Activated CD8-positive, alpha-beta memory T cell treated with anti-CD3 and anti-CD28 coated beads, Interleukin-2, amount 50 U/mL, for 1 hour (primary cell): ENCODE results near the gene GRIK3.

Experiments
- DNase-seq: peaks from one replicate; pipeline ENCODE4 v3.0.0-alpha.2; 2020; ENCODE audit errors: extremely low read depth

Gene GRIK3

DNA sequence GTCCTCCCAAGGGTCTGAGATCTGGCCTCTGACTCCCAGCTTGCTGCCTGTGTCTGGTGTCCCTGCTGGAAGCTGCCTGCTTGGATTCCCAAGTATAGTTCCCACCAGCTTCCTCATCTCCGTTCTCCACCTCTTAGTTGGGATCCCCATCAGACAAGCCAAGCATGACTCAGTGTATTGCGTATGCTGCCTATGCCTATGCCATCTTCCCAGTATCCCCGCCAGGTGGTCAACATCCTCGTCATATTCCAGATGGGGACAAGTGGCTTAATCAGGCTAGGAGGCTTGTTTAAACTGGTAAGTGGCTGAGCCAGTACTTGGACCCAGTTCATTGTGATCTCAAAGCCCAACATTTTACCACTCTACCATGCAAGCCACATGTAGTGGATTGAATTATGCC lies 204.4 kb downstream of the GRIK3 start:
- DNase-seq = no peak

DNA sequence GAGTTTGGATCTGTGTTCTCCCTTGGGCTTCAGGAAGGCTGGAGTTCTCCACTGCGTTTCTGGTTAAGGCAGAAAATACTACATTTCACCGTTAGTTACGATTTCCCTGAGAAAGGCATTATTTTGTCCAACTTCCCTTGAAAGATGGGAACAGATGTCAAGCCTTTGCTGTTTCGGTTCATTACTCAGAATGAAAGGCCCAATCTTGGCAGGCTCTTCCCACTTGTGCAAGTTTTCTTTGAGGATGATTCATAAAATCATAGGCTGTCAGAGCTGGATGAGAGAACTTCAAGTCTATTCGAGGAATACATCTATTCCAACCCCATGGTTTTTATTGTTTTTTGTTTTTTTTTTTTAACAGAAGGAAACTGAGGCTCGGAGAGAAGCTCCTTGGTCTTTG lies 205.2 kb downstream of the GRIK3 start:
- no peak for DNase-seq

DNA sequence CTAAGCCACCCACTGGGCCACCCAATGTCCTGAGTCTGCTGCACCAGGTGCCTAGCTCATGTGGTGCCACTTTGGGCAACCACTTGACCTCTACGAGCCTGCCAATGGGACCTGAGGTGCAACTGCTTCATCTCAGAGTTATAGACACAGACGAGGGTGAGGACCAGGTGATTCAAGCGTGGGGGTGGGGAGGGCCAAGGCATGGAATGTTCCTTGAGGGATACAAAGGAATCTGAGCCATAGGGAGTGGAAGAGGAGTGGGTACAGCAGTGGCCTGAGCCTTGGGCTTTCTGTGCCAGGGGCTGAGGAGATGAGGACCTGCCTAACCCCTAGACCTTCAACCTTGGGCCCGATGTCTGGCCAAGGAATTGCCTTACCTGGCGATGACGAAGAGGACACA lies 209.1 kb downstream of the GRIK3 start:
- no peak for DNase-seq

DNA sequence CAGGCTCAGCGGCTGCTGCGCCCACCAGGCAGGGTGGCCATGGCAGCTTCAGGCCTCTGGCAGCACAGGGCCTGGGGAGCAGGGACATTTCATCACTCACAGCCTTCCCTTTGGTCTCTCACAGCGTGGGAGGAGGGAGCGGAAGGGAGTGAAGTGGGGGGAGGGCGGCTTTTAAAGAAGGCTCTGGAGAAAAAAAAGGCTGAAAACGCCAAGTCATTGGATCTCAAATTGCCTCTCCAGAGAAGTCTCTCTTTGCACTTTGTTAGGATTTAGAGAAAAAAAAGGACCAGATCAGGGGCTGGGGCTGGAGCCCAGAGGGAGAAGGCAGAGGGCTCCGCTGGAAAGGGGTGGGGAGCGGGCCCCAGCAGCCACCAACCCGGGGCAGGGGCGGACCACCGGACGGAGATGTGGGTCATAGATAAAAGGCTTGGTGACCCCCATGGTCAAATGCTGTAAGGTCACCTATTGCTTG lies 209.9 kb downstream of the GRIK3 start:
- DNase-seq = no peak

DNA sequence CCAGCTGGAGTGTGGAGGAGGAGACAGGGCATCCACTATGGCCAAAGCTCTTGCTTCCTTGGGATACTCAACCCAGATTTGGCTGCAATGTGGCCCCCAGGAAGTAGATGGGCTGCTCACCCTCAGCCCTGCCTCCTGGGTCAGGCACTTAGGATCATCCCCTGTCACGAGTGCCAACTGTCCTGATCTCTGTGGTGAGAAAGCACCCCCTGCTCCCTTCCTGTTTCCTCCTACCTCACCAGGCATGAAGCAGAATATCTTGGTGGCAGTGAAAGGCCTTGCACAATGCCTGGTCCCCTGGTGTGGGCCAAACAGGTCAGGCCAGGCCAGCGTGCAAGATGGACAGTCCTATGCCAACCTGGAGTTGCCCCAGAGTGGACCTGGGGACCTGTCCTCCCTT lies 211.7 kb downstream of the GRIK3 start:
- DNase-seq = no peak

DNA sequence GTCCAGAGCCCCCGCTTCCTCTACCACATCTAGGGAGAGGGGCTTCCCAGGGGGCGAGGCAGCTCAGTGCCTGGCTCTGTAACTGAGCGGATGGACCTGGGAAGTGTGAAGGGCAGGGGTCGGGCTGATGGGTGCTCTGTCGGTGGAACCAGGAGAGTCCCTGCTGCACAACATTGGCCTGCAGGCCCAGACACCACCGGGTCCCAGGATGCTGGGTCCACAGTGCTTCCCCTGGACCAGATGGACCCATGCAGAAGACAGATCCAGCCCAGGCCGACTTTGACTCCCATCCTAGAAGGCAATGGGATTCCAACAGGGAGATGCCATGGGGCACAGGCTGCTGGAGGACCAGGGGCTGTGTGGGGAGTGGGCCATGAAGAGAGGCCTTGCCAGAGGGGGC lies 212.9 kb downstream of the GRIK3 start:
- DNase-seq = no peak

DNA sequence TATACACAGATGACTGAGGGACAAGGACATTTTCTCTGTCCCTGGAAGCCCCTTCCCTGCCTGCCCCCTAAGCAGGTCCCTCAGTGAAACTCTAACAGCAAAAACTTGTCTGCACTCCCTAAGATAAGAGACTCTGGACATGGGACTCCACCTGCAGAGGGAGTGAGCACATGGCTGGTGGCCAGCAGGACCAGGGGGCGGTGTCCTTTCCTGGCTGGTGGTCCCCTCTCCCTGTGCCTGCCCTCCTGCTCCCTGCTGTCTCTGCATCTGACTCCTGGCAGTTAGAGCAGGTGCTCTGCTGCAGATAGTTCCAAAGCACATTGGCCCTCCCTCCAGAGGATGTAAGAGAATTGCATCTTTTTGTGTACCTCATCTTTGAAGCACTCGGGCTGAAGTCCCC lies 215.5 kb downstream of the GRIK3 start:
- DNase-seq = no peak

DNA sequence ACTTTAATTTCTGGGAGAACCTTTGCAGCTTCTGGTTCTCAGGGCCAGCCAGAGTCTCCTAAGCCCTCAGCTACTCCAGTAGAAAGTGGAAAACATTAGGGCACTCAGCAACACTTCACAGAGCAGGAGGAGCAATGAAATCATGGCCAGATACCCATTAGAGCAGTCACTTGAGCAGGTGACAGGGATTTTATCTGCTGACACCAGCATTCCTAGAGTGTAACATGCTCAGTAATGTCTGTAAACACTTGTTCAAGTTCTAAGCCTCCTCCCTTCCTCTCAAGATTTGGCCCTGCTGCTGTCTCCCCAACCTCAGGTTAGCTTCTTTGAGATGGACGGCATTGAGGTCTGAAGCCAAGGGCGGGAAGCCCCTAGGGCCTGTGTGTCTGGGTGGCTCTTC lies 218.0 kb downstream of the GRIK3 start:
- DNase-seq = no peak

DNA sequence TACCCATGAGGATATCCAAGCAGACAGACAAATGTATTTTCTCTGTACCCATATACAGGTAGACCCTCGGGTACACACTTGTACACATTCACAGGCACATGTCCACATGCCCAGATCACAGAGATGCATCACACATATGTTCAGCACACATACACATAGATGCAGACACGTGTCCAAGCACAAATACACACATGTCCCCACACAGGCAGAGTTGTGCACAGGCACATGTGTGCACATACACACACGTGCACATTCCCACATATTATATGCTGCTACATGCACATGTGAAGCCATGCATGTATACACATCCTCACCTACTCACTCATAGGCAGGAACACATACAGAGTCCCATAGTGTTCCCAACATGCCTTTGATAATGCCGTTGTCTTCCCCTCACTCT lies 219.5 kb downstream of the GRIK3 start:
- DNase-seq = no peak

DNA sequence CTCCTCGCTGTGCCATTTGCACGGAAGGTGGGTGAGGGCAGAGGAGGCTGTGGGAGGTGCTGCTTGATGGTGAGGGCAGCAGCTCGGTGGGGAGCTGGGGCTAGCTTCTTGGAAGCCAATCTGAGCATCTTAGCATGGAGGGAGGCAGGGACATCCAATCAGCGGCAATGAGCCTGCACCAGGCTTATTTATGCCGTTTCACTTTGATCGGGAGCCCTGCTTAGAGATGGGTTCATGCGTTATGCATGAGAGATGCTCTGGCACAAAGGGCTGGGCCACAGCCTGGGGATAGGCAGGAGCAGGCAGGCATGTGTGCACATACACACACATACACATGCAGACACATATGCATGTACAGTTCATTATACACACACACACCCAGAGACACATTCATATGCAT lies 220.2 kb downstream of the GRIK3 start:
- no peak for DNase-seq

DNA sequence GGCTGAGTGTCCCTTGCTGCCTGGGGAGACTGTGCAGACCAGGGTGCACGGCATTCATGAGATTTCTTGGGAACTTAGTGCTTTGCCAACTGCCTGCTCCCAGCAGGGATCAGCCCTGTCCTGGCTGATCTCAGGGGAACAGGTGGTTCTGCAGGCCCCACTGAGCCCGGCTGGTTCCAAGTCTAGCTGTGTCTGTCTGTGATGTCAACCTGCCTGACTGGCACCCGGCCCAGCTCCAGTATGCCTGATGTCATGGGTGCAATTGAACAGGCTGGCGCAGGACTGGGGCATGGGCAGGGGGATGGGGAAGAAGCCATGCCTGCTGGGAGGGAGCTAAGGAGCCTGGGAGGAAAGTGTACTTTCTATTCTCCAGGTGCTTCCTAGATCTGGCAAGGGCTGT lies 227.1 kb downstream of the GRIK3 start:
- no peak for DNase-seq

DNA sequence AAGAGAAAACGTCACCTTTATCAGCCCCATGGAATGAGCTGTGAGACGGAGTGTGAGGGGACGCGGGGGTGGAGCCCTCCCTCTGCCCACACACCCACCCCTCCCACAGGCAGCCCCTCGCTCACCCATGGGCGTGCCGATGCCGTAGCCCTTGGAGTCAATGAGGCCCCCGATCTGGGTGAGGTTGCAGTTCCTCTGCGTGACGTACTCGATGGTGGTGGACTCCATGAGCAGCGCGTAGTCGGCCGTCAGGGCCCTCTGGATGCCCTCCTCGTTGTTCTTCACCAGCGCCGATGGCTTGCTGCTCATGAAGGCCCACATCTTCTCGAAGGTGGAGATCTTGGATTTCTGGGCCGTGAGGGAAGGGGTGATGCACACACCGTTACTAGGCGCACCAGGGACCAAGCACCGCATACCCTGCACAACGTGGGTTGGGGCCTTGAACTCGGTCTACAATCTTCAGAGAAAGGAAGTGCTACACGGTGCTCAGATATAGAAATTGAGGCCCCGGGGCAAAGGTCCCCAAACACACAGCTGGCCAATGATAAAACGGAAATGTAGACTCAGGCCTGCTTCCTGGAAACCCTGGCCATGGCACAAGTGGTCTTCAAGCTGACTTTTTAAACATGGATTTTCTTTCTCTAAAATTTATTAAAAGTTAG lies 228.2 kb downstream of the GRIK3 start:
- no peak for DNase-seq

DNA sequence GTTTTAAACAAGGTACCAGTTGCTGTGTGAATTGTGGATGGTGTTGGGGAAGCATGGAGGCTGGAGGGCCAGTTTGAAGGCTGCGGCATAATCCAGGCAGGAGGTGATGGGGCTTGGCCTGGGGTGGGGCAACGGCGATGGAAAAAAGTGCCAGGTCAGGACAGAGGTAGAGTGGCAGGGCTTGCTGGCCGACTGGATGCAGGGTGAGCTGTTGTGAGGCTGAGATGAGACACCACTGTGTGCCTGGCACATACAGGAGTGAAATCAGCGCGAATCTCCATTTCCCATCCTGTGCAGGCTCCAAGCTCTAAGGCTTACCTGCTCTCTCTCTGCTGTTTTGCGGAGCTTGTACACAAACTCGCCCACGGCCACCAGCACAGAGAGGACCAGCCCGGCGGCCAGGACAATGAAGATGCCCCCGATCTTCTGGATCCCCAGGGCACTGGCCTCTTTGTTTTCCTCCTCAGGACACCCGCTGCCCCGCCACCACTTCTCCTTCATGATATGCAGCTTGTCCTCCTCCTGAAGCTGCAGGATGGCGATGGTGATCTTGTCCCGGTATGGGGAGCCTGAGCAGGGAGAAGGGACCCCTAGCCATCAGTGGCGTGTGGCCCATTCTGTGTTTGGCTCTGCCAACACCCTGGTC lies 229.5 kb downstream of the GRIK3 start:
- no peak for DNase-seq

DNA sequence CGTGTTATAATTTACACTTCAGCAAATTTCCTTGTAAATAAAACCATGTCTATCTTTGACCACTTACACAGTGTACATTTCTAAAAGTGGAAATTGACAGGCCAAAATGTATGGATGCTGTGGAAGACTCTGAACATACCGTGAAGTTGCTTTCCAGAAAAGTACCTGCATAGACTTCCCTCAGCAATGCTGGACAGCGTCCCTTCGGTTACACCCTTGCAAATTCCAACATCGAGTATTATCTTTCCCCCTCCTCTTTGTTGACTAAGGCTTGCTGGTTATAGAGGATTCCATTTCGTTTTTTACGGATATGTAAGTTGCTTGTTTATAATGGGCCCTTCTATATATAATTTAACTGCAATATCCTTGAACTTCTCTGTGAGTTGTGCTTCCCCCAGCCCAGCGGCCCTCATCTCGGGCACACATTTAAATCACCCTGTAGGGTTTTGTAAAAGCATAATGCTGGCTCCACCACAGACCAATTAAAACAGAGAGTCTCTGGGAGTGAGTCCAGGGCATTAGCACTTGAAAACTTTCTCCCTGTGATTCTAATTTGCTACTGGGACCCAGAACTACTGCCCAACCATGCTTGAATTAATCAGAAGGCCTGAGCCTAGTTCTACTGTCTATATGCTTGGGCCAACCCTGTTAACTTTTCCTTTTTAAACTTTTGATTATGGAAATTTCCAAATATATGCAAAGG lies 230.3 kb downstream of the GRIK3 start:
- no peak for DNase-seq

DNA sequence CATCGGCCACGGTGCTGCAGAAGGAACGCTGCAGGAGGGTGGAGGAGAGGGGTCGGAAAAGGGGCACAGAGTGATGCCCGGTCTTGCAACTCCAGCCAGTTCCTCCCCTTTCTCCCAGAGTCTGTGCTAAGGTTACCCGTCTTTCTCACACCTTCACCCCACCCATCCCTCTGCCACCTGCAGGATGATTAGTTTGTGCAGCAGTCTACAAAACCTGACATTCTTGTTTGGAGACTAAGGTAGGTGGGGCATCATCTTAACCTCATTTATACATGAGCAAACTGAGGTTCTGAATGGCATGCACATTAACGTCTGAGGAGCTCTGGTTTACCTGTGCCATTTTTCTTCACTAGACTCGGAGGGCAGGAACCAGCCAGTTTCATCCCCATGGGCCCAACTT lies 232.3 kb downstream of the GRIK3 start:
- no peak for DNase-seq

DNA sequence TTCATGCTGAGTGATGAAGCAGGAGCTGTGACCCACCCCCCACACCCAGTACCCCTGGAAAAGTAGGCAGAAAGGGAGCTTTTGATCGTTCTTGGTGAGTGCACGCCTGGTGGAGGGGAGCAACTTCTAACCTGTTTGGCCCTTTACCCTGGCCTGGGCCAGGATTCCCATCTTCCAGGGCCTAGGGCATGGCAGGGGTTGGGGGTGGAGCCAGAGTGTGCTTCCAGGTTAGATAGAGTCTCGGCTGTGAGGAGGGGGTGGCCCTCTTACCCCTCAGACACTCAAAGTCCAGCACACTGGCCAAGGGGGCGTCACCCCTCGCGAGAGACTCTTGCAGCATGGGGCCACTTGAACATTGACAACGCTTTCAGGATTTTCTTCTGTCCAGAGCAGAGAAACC lies 236.6 kb downstream of the GRIK3 start:
- DNase-seq = no peak

DNA sequence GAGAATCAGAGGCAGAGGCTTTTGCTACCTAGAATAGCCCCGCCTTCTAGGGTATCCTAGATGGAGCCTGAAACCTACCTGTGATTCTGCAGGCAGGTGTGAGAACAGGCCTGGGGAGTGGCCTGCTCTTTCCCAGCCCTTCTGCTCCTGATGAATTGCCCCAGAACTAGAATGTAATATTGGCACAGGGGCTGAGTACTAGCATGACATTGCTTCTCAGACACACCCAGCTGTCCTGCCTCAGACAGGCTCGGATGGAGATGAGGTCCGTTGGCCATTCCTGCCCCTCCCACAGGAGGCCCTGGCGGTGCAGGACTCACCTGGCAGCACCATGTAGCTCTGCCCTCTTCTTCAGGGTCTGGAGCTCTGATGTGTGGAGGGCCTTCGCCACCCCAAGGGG lies 237.6 kb downstream of the GRIK3 start:
- no peak for DNase-seq

DNA sequence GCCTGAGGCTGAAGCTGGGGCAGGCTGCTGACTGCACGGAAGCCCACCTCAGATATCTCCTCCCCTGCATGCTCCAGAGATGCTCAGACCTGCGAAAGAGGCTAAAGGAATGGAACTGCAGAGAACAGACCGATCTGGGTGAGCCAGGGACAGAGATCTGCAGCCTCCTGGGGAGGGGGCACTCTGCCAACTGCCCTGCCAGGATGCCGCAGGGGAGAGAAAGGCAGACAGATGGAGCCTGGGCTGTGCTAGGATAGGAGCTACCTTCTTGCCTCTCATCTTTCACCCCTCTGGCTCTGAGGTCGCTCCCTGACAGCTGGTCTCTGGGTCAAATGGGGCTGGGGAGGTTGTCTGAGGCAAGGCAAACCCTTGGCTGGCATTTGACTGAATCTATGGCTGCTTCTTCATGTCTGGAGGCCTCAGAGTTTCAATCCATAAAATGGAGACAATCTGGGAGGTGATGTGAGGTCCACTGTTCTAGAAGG lies 238.2 kb downstream of the GRIK3 start:
- no peak for DNase-seq

DNA sequence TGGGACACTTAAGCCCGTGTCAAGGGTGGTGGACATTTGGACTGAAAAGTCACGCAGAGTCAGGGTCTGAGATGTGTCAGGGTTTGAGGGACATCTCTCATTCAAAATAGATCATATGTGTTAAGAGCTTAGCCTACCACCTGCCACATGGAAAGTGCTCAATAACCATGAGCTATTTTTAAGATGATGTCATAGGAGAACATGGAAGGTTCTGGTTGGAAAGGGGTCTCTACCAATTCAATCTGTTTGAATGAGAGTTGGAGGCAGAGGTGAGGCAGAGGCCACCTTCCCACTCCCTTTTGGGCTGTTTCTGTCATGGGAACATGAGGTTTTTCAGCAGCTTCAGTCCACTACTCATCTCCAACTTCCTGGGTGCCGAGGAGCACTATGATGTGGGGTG lies 239.9 kb downstream of the GRIK3 start:
- no peak for DNase-seq

DNA sequence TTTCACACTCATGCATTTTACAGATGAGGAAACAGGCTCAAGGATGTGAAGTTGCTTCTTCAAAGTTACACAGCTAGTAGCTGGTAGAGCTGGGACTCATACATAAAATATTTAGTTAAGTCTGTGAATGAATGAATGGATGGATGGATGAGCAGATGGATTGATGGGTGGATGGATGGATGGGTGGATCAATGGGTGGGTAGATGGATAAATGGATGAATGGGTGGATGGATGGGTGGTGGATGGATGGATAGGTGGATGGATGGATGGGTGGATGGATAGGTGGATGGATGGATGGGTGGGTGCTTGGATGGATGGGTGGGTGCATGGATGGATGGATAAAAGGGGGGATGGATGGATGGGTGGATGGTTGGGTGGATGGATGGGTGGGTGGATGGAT lies 240.9 kb downstream of the GRIK3 start:
- DNase-seq = no peak

DNA sequence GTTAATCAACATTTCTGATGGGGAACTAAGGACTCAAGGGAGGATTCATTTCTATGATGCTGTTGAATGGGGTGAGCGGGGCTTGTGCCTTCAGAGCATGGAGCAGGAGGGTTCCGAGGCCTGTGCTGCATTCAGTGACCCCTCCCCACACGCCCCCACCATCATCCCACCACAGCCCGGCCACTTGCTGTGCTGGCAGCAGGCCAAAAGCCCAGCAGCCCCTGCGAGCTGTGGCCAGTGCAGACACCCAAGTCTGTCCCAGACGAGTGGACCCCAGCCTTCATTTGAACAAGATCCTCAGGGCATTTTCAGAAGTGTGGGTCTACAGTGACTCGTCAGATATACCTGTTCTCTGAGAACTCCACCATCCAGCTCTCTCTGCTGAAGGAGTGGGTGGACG lies 242.0 kb downstream of the GRIK3 start:
- no peak for DNase-seq

DNA sequence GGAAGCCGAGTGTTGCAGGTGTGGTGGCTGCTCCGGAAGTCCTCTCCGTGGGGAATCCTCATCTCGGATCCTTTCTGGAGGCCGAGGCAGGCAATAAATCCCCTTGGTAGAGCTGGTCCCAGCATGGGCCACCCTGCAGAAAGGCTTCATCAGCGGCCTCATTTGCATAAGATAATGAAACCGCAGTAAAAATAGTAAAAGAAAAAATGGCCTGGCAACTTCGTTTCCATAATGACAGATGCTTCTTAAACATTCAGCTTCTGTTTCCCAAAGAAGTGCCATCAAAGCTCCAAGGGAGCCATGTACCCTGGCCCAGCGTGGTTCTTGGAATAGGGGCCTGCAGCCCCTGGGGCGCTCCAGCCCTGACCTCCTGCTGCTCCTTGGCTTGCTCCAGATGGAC lies 244.1 kb downstream of the GRIK3 start:
- no peak for DNase-seq

DNA sequence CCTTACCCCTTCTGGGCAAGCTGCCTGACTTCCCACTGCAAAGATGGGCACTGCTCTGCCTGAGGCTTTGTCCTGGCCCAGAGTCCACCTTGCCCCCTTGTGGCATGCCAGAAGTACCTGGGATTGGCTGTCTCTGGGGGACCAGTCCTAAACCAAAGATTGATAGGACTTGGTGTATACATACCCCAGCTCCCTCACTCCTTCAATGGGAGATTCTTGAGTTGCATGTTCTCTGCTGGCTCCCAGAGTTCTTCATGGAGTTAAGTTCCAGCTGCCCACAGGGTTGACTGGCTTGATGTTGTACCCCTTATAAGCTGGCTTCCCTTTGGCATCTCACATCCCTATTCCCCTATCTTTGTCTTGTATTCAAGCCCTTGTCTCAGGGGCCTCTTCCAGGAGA lies 244.8 kb downstream of the GRIK3 start:
- no peak for DNase-seq
